Right atrium auricular region (tissue), 2 donors: ENCODE data around the gene CREB3L2. TPM values are rescaled to one million over a fixed set of nuclear protein-coding genes. Genes with fewer than 3 reads are reported as not detected.
A peak's percentile ranks its signal among the peaks of the same experiment; 100 is the strongest.

Source experiments
- DNase-seq: peaks from one replicate; pipeline ENCODE4 v3.0.0-alpha.2; 2019; ENCODE audit warnings: low spot score
- H3K27ac ChIP-seq, 2 donors: fragments of 200-600 bp; sonication (generic); 1 replicate in 1 of 2; 2 replicates in 1 of 2; pipeline ENCODE4 v1.5.1; 2016 to 2019
- H3K27me3 ChIP-seq, 2 donors: fragments of 200-600 bp; sonication (generic); one replicate each; pipeline versions ENCODE4 v1.5.1 to v1.6.0; 2017 to 2019
- H3K36me3 ChIP-seq: fragments of 200-600 bp; sonication (generic); one replicate; pipeline ENCODE4 v1.5.1; 2016
- H3K4me1 ChIP-seq, 2 donors: fragments of 200-600 bp; sonication (generic); one replicate each; pipeline versions ENCODE4 v1.5.1 to v1.6.0; 2017 to 2019
- H3K4me3 ChIP-seq, 2 donors: fragments of 200-600 bp; sonication (generic); 1 replicate in 1 of 2; 2 replicates in 1 of 2; pipeline ENCODE4 v1.5.1; 2017 to 2019; ENCODE audit warnings: mild to moderate bottlenecking in 1 of 2, moderate library complexity in 1 of 2
- H3K9me3 ChIP-seq, 2 donors: fragments of 200-600 bp; sonication (generic); one replicate each; pipeline ENCODE4 v1.5.1; 2019
- total RNA-seq, 2 donors: library from RNA; depleted of rRNA; stranded (reverse); fragments of >200 nt; gene quantifications; one replicate each; pipeline ENCODE4 v1.1.0, GENCODE V29; 2016
- TF ChIP-seq, protein P1 (sequence below), 2 donors: fragments of 200-600 bp; sonication (generic); IDR thresholded peaks; one replicate each; pipeline ENCODE4 v1.5.1; 2019; ENCODE audit warnings: antibody characterized with exemption in 2 of 2

CREB3L2 gene
- total RNA-seq, 2 donors from 2014 or later: 25.6 to 39.6 TPM

DNA sequence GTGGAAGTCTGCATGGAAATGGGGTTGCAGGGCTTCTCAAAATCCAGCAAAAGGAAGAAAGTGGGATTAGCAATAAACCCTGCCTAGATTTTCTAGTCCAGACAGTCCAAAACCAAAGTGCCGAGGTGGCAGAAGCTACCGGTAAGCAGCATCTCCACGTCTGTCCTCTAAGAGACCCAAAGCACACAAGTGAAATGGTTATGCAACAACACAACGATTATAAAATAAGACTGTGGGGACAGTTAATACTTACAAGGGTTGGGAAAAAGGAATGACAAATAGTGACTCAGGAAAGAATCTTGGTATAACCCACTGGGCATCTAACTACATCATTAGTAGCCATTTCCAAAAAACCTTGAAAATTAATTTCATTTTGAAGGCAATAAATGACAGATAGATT lies 24.7 kb downstream of the CREB3L2 start:
- peak overlapping the region; percentile 75 to 85 for H3K27ac ChIP-seq
- H3K9me3 ChIP-seq: no peaks in the 10 kb centered on the region
- TF ChIP-seq, protein P1, sequence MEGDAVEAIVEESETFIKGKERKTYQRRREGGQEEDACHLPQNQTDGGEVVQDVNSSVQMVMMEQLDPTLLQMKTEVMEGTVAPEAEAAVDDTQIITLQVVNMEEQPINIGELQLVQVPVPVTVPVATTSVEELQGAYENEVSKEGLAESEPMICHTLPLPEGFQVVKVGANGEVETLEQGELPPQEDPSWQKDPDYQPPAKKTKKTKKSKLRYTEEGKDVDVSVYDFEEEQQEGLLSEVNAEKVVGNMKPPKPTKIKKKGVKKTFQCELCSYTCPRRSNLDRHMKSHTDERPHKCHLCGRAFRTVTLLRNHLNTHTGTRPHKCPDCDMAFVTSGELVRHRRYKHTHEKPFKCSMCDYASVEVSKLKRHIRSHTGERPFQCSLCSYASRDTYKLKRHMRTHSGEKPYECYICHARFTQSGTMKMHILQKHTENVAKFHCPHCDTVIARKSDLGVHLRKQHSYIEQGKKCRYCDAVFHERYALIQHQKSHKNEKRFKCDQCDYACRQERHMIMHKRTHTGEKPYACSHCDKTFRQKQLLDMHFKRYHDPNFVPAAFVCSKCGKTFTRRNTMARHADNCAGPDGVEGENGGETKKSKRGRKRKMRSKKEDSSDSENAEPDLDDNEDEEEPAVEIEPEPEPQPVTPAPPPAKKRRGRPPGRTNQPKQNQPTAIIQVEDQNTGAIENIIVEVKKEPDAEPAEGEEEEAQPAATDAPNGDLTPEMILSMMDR (IDR thresholded peaks at IDR 0.05): no peak
- no peak for DNase-seq
- no peaks in the 10 kb centered on the region for H3K27me3 ChIP-seq
- H3K4me3 ChIP-seq: no peak overlapping the region
- H3K36me3 ChIP-seq: no peaks in the 10 kb centered on the region
- peaks cover 0 to 78% of the 10 kb centered on the region in 2 donors for H3K4me1 ChIP-seq

DNA sequence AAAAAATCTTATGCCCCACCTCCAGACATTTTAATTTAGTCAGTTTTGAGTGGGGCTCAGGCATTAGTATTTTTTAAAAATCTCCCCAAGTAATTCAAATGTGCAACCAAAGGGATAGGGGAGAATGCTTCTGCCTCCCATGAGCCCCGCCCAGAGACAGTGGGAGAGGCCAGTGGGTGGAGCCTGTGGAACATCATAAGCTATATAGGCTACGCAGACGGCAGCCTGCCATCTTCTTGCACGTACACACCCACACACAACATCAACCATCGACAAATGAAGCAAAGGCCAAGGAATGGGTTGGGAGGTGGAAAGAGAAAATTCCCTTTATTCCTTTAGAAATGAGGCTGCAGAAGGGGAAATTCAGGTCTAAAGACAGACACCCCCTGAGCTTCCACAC lies 25.2 kb downstream of the CREB3L2 start:
- Histone ChIP-seq H3K36me3 (no peaks in the 10 kb centered on the region), H3K27ac (peak overlapping the region; percentile 75 to 85), H3K9me3 (no peaks in the 10 kb centered on the region), H3K4me3 (no peak overlapping the region), H3K4me1 (peaks cover 0 to 73% of the 10 kb centered on the region in 2 donors), H3K27me3 (no peaks in the 10 kb centered on the region)
- TF ChIP-seq, protein P1 (IDR thresholded peaks at IDR 0.05): no peak
- DNase-seq: no peak

DNA sequence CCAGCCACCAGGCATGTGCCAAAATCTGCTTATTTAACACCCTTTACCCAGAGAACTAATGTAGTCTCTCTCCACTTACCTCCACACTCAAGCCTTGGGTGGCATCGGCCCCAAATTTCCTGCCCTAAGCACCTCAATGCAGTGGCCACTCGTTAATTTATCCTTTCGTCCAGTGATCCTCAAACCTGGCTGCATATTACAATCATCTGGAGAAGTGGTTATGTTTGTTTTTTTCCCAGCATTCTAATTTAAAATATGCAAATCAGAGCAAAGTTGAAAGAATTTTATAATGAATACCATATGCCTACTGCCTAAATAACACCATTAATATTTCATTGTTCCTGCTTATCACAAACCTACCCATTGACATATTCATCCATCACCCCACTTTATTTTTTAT lies 25.7 kb downstream of the CREB3L2 start:
- H3K9me3 ChIP-seq: no peaks in the 10 kb centered on the region

DNA sequence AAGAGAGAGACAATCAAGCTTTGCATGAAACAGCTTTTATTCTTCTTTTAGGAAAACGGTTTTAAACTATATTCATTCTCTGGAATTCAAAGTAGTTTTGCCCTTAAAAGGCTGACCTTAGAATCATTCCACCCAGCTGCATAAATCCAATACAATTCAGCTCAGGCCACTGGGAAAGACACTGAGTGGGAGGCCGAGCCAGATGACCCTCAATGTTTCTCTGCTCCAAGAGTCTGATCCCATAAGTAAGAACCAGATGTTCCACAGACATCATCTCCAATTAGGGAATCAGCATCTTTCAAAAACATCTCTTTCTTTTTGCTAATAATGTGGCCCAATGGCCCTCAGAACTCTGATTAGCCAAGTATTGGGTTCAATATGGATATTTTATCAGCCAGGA lies 26.1 kb downstream of the CREB3L2 start:
- no peak overlapping the region for H3K4me3 ChIP-seq
- H3K27me3 ChIP-seq: no peaks in the 10 kb centered on the region
- no peak for DNase-seq
- peak overlapping the region; percentile 54 to 78 for H3K27ac ChIP-seq
- H3K36me3 ChIP-seq: no peaks in the 10 kb centered on the region
- no peaks in the 10 kb centered on the region for H3K9me3 ChIP-seq
- peaks cover 0 to 71% of the 10 kb centered on the region in 2 donors for H3K4me1 ChIP-seq
- TF ChIP-seq, protein P1 (IDR thresholded peaks at IDR 0.05): no peak

More for the DNA sequence above, 25.7 kb downstream of the CREB3L2 start:
- H3K27me3 ChIP-seq: no peaks in the 10 kb centered on the region
- no peaks in the 10 kb centered on the region for H3K36me3 ChIP-seq
- H3K27ac ChIP-seq: peak overlapping the region; percentile 54 to 78
- H3K4me3 ChIP-seq: no peak overlapping the region
- TF ChIP-seq, protein P1 (IDR thresholded peaks at IDR 0.05): no peak
- peaks cover 0 to 71% of the 10 kb centered on the region in 2 donors for H3K4me1 ChIP-seq
- no peak for DNase-seq

DNA sequence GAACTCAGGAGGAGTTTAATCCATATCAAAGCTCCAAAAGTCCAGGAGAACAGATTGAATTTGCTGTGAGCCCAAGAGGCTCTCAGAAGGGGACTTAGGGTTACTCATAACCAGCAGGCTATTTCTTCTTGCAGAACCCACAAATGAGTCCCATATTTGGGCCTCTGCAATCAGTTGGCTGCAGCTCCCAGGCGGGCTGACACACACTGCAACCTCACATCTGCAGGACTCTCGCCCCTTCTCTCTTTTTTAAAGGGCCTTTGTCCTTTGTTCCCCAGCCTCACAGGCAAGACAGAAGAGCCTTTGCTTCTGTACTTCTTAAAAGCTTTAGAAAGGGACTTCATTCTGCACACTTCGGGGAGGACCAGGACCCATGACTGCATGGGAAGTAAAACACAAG lies 26.7 kb downstream of the CREB3L2 start:
- no peaks in the 10 kb centered on the region for H3K9me3 ChIP-seq
- H3K27me3 ChIP-seq: no peaks in the 10 kb centered on the region
- H3K4me1 ChIP-seq: peaks cover 0 to 71% of the 10 kb centered on the region in 2 donors
- H3K36me3 ChIP-seq: no peaks in the 10 kb centered on the region
- DNase-seq: no peak
- TF ChIP-seq, protein P1 (IDR thresholded peaks at IDR 0.05): no peak
- peak overlapping the region; percentile 54 to 78 for H3K27ac ChIP-seq
- no peak overlapping the region for H3K4me3 ChIP-seq

DNA sequence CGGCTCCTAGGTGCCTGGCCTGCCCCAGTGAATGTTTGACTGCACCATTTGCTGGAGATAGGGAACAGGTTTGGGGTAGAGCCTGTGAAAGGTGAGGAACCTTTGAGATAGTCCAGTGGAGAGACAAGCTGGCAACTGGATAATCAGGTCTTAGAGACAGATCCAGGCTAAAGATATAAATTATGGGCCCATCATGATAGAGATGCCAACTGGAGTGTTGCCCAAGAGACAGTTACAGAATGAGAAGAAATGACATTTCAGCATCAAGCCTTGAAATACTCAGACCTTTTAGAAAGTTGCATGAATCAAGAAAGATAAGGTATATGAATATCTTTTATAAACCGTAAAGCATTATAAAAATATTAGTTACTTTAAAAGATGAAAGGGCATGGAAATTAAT lies 27.1 kb downstream of the CREB3L2 start:
- Histone ChIP-seq H3K36me3 (no peaks in the 10 kb centered on the region), H3K4me1 (peaks cover 0 to 71% of the 10 kb centered on the region in 2 donors), H3K9me3 (no peaks in the 10 kb centered on the region), H3K27me3 (no peaks in the 10 kb centered on the region), H3K27ac (peak overlapping the region; percentile 54 to 78), H3K4me3 (no peak overlapping the region)
- TF ChIP-seq, protein P1 (IDR thresholded peaks at IDR 0.05): no peak
- DNase-seq: no peak
